Measurements from ENCODE around the gene MAD1L1.

GRCh38 chr7:2197436-2198155 lies 35.1 kb downstream of the MAD1L1 start:
- no peak for TF ChIP-seq GATA2 (IDR thresholded peaks at IDR 0.05; ENCODE audit: low read depth, low read length)
- TF ChIP-seq GATA3 (IDR thresholded peaks at IDR 0.05; ENCODE audit: low read depth, low read length): no peak
